ENCODE measurements around the gene SPARC. TPM values are rescaled to one million over a fixed set of nuclear protein-coding genes. Genes with fewer than 3 reads are reported as not detected.
"Not testable (repeated sequence)": the region's sequence is repeated elsewhere in the genome, so short reads cannot be mapped to it uniquely, and the experiment has no call there.

Gene SPARC
- total RNA-seq, 2 donors from 2014 or later: 0.18 to 0.91 TPM

DNA sequence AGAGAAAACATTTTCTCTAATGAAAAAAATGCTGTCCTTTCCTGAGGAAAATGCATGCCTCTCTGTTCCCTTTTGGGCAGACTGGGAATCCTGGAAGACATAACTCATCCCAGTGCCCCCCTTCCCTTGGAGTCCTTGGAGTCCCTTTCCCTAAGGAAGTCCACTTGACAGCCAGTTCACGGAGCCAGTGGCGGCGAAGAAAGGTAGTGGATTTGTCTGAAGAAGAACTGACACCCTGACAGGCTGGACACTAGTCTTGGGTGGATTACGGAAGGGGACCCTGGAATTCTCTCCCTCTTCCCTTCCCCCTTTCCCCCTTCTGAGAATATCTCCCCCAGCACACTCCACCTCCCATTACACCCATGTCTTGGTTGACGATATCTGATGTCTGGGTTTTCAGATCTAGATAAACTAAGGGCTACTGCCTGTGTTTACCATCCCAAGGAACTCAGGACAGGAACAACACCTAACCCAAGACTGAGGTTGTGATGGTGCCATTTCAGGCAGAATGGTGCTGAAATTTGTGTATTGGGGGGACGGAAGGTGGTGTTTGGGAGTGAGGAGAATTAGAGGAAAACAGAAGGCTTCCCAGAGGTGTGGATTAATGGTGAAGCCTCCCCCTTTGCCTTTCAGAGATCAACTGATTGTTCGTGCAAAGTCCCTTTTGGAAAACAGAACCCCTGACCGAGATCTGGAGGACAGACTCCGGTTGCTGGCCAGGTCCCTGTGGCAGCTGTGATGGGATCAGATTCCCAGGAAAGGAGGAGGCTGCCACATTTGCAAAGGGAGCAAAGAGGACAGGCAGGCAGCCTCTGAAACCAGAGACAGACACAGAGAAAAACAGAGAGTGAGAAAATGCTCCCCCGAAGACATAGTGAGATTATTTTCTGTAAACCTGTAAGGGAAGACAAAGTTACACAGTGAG is 704 bp downstream of the SPARC start:
- DNase-seq (ENCODE audit: low spot score in 2 of 2) (no peak), ATAC-seq (no peak)
- H3K36me3 Mint-ChIP-seq: no peaks in the 10 kb centered on the region
- H3K9me3 Mint-ChIP-seq: no peaks in the 10 kb centered on the region
- peak overlapping the region in 1 of 2 donors; percentile 45 for H3K27ac Mint-ChIP-seq

DNA sequence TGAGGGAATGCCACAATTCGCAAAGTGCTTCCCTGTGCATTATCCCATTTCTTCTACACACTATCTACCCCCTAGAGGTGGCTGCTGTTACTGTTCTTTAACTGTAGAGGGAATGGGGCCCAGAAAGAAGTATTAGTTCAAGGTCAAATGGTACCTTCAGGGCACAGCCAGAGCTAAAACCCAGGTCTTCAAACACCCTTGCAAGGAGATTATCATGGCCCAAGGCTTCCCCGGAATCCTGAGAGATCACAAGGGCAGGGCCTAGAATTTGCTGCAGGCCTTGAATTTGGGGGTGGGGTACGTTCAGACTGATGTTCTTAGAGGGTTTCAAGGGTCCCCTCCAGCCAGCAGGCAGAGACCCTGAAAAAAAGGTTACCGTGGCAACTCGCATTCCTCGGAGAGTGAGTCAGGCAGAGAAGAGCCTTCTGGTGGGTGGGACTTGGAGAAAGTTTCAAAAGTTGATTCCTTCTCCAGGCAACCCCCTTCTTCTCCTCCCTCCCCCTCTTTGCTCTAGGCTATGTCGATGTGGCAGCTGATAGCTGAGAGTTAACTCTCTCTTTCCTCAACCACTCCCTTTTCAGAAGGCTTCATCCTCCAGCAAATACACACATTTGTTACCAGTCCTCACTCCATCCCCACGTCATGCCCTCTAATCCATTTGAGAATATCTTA is 1.9 kb downstream of the SPARC start:
- H3K36me3 Mint-ChIP-seq: no peaks in the 10 kb centered on the region
- ATAC-seq: no peak
- no peaks in the 10 kb centered on the region for H3K9me3 Mint-ChIP-seq
- no peak overlapping the region for H3K27ac Mint-ChIP-seq
- no peak for DNase-seq (ENCODE audit: low spot score in 2 of 2)

GRCh38 chr5:151683986-151684588 is 2.6 kb downstream of the SPARC start:
- H3K9me3 Mint-ChIP-seq: no peaks in the 10 kb centered on the region
- no peak for DNase-seq (ENCODE audit: low spot score in 2 of 2)
- H3K27ac Mint-ChIP-seq: no peak overlapping the region
- no peak for ATAC-seq
- no peaks in the 10 kb centered on the region for H3K36me3 Mint-ChIP-seq

DNA sequence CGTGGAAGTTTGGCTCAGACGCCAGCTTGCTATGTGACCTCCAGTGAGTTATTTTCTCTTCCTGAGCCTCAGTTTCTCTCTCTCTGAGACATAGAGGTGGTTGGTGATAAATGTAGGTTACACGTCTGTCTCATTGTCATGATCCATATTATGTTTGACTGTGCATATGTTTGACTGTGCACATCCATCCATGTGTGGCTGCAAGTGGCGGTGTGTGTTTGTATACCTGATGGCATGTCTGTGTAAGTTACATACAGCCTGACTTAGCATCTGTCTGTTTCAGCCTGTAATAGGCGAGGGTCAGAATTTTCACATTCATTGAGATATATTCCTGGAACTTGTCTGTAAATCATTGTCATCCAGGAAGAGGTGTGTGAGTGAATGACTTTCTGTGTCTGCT is 3.3 kb downstream of the SPARC start:
- Mint-ChIP-seq H3K36me3 (no peaks in the 10 kb centered on the region), H3K9me3 (no peaks in the 10 kb centered on the region), H3K27ac (no peak overlapping the region)
- ATAC-seq: no peak
- DNase-seq (ENCODE audit: low spot score in 2 of 2): no peak

GRCh38 chr5:151682751-151683331 is 3.9 kb downstream of the SPARC start:
- H3K9me3 Mint-ChIP-seq: no peaks in the 10 kb centered on the region
- H3K36me3 Mint-ChIP-seq: no peaks in the 10 kb centered on the region
- no peak for ATAC-seq
- no peak overlapping the region for H3K27ac Mint-ChIP-seq
- no peak for DNase-seq (ENCODE audit: low spot score in 2 of 2)

DNA sequence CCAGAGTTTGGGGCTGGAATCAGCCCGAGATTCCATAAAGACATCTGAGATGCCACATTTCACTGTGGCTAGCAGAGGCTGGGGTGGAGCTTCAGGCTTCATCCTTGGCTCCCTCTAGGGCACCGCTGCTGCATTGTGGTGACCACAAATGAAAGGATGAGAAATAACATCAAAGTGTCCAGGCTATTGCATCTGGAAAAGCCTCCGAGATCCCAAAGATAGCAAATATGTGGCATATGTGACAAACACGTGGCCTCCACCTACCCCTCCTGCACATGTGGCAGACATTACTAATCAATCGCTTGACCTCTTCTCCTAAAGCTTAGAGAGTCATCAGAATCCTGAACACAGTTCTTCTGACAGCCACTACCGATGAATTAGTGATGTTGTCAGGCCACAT is 4.5 kb downstream of the SPARC start:
- Mint-ChIP-seq H3K27ac (no peak overlapping the region), H3K36me3 (no peaks in the 10 kb centered on the region), H3K9me3 (no peaks in the 10 kb centered on the region)
- ATAC-seq (no peak), DNase-seq (ENCODE audit: low spot score in 2 of 2) (no peak)

DNA sequence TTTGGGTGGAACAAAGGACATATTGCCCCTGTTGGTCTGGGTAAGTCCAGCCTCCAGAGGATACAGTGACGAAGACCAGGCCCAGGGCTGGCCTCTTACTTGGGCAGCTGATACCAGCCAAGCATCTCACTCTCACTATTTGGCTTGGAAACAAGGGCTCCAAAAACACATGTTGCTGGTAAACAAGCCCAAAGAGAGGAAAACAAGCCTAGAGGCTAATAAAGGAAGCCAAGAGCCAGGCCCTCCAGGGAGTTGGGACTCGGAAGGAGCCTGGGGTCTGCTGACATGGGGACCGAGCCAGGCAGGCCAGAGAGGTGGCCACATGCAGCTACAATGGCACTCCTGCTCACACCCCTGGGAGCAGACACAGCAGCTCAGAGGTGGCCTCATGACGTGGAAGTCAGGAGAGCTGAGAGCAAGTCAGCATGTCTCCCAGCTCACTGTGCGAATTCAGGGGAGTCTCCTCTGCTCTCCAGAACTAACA is 5.7 kb downstream of the SPARC start:
- ATAC-seq: no peak
- DNase-seq (ENCODE audit: low spot score in 2 of 2): no peak
- H3K36me3 Mint-ChIP-seq: no peaks in the 10 kb centered on the region
- H3K27ac Mint-ChIP-seq: no peak overlapping the region
- no peaks in the 10 kb centered on the region for H3K9me3 Mint-ChIP-seq

DNA sequence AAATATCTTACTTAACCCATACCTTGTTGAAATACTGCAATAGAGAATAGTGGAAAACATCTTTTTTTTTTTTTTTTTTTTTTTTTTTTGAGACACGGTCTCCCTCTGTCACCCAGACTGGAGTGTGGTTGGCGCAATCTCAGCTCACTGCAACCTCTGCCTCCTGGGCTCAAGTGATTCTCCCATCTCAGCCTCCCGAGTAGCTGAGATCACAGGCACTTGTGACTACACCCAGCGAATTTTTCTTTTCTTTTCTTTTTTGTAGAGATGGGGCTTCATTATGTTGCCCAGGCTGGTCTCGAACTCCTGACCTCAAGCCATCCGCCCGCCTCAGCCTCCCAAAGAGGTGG is 6.6 kb downstream of the SPARC start:
- H3K27ac Mint-ChIP-seq; DNase-seq (ENCODE audit: low spot score in 2 of 2); H3K36me3 Mint-ChIP-seq; ATAC-seq; H3K9me3 Mint-ChIP-seq: not testable (repeated sequence)

DNA sequence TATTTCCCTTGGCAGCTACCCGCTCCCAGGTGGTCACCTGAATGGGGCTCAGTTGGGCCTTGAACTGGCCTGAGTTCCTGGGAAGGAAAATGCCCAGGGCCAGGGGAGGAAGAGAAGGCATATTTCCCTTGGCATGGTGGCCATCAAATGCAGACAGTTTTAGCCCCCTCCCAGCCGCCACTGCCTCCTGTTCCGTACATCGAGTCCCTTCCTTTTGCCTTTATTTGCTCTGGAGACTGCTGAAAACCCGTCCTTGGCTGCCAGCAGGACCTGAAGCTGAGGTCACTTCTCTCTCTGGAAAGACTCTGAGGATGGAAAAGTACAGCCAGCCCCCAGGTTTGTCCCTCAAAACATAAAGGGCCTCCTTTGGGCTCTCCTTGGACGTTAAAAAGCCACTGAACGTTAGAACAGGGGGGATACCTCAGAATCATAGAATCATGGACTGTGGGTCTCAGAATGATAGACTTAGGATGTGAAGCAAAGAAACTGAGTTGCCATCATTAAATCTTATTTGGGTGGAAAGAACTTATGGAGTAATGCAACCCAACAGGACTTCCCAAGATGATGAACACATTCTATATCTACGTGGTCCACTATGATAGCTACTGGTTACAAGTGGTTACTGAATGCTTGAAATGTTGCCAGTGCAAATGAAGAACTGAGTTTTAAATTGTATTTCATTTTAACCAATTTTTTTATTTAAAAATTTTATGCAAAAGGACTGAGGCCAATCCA is 7.1 kb downstream of the SPARC start:
- no peaks in the 10 kb centered on the region for H3K36me3 Mint-ChIP-seq
- H3K27ac Mint-ChIP-seq: no peak overlapping the region
- ATAC-seq: no peak
- DNase-seq (ENCODE audit: low spot score in 2 of 2): no peak
- H3K9me3 Mint-ChIP-seq: no peaks in the 10 kb centered on the region

- Mint-ChIP-seq H3K9me3 (no peaks in the 10 kb centered on the region), H3K36me3 (no peaks in the 10 kb centered on the region), H3K27ac (no peak overlapping the region)
- DNase-seq (ENCODE audit: low spot score in 2 of 2): no peak
- ATAC-seq: no peak
These were observed 8.0 kb downstream of the SPARC start for GRCh38 chr5:151678713-151679112.

- DNase-seq (ENCODE audit: low spot score in 2 of 2): no peak
- H3K27ac Mint-ChIP-seq: no peak overlapping the region
- no peaks in the 10 kb centered on the region for H3K36me3 Mint-ChIP-seq
- ATAC-seq: no peak
- no peaks in the 10 kb centered on the region for H3K9me3 Mint-ChIP-seq
These were observed 8.8 kb downstream of the SPARC start for GRCh38 chr5:151677776-151678545.

DNA sequence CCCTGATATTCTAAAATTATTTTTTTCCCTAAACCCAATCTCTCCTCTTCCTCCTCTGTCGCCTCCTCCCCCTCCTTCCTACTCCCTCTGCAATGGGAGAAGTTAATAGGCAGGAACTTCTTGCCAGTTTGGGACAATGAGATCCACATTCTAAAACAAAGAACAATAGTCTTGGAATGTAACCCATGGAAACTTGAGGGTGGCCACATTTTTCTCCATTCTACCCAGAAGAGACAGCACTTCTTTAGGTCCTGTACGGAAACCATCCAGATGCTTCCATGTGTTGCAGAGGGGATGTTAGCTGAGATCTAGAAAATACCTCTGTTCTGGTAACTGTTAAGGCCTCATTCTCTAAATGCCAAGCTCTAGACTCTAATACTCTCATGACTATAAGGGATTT is 10.0 kb downstream of the SPARC start:
- H3K36me3 Mint-ChIP-seq: no peaks in the 10 kb centered on the region
- no peak for ATAC-seq
- no peak for DNase-seq (ENCODE audit: low spot score in 2 of 2)
- H3K27ac Mint-ChIP-seq: no peak overlapping the region
- no peaks in the 10 kb centered on the region for H3K9me3 Mint-ChIP-seq

GRCh38 chr5:151676314-151676712 is 10.4 kb downstream of the SPARC start:
- Mint-ChIP-seq H3K27ac (no peak overlapping the region), H3K36me3 (no peaks in the 10 kb centered on the region), H3K9me3 (no peaks in the 10 kb centered on the region)
- ATAC-seq (no peak), DNase-seq (ENCODE audit: low spot score in 2 of 2) (no peak)

DNA sequence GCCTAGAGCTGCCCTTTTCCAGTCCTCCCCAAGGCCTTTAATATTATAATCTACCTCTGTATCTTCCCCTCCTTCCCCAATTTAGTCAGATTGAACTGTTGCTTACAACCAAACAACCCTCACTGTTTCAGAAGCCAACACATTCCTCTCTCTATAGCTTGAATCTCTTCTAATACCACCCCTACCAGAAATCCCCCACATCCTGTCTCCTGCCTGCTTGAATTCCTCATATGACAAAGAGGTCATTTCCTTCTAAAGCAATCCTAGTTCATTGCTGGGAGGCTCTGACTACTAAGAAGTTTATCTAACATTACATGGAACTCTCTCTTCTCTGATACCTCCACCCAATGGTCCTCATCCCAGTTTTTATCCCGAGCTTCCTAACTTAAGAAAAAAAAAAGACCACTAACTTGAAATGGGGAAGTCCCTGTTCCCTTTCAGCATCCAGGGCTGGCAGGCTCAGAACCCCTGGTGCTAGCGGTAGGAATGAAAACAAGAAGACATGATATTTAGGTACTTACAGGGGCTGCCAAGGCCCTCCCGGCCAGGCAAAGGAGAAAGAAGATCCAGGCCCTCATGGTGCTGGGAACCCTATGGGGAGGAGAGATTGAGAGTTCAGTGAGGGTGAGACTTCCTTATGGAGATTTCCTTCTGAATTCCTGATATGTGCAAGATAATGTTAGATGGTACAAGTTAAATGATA is 11.0 kb downstream of the SPARC start:
- no peak overlapping the region for H3K27ac Mint-ChIP-seq
- peak in 1 of 2 donors; percentile 61 for ATAC-seq

More for the DNA sequence above, 11.0 kb downstream of the SPARC start:
- no peaks in the 10 kb centered on the region for H3K36me3 Mint-ChIP-seq
- H3K9me3 Mint-ChIP-seq: no peaks in the 10 kb centered on the region
- no peak for DNase-seq (ENCODE audit: low spot score in 2 of 2)
